ELR (cell line): ENCODE measurements around the gene DOCK8.
A peak's percentile ranks its signal among the peaks of the same experiment; 100 is the strongest.

Experiments used
- DNase-seq: peaks from one replicate; pipeline ENCODE4 v3.0.0-alpha.2; 2015; ENCODE audit warnings: low read depth

The DOCK8 gene

GRCh38 chr9:503881-504852 lies 289.5 kb downstream of the DOCK8 start, which contains the start of gene KANK1:
Gene KANK1 (plus strand): TSS chr9:504695.
- DNase-seq = peak; percentile 50

- no peak for DNase-seq
These were observed 290.5 kb downstream of the DOCK8 start for GRCh38 chr9:504921-505740.

GRCh38 chr9:505741-506059 lies 291.0 kb downstream of the DOCK8 start:
- no peak for DNase-seq

GRCh38 chr9:506281-506680 lies 291.6 kb downstream of the DOCK8 start:
- DNase-seq = no peak

- no peak for DNase-seq
These were observed 297.2 kb downstream of the DOCK8 start for GRCh38 chr9:511861-512260.

GRCh38 chr9:512555-513272 lies 298.0 kb downstream of the DOCK8 start:
- no peak for DNase-seq
